Panc1 (cell line): ENCODE data around the gene ACVR1B. TPM values are rescaled to one million over a fixed set of nuclear protein-coding genes. Genes with fewer than 3 reads are reported as not detected.

Source experiments
- ATAC-seq: fragments of 200-7000 bp; cut with Tn5 transposase; 2 replicates; pipeline ENCODE4 v1.9.1; 2020; ENCODE audit warnings: mild to moderate bottlenecking, moderate library complexity
- BruUV-seq: library from RNA; stranded (reverse); fragments of 400-500 nt; replicated peaks from 2 replicates; lab custom pipeline; 2021; lab: Mats Ljungman, UMichigan
- CTCF ChIA-PET: fragments of 300-600 bp; sonication (Branson Sonifier 250); formaldehyde crosslinking; loops from one replicate; lab custom pipeline; 2022; ENCODE audit warnings: antibody characterized with exemption; lab: Charles Lee
- POLR2A ChIA-PET: fragments of 300-600 bp; sonication (Branson Sonifier 250); formaldehyde crosslinking; loops from one replicate; lab custom pipeline; 2022; ENCODE audit warnings: antibody characterized with exemption; lab: Charles Lee
- DNase-seq: peaks from one replicate; pipeline ENCODE4 v3.0.0-alpha.2; 2010; ENCODE audit warnings: low read depth, low spot score
- H3K27ac ChIP-seq: 2 replicates; pipeline ENCODE4 v1.5.1; 2011; ENCODE audit warnings: mild to moderate bottlenecking, low read length, inconsistent platforms
- H3K27me3 ChIP-seq: fragments of 200-500 bp; sonication (Bioruptor generic); 2 replicates; pipeline ENCODE4 v1.6.0; 2014; ENCODE audit warnings: low read length, inconsistent platforms; ENCODE audit not compliant: control insufficient read depth, insufficient read depth
- H3K36me3 ChIP-seq: fragments of 200-500 bp; sonication (Bioruptor generic); 2 replicates; pipeline ENCODE4 v1.5.1; 2014; ENCODE audit warnings: inconsistent platforms, mild to moderate bottlenecking, low read length, moderate library complexity; ENCODE audit not compliant: control insufficient read depth, insufficient read depth
- H3K4me1 ChIP-seq: 2 replicates; pipeline ENCODE4 v1.5.1; 2011; ENCODE audit warnings: inconsistent platforms, mild to moderate bottlenecking, low read length, moderate library complexity; ENCODE audit not compliant: control insufficient read depth, insufficient read depth
- H3K4me3 ChIP-seq, 2 experiments: 2 replicates each; pipeline ENCODE4 v1.5.1; 2011 to 2012; ENCODE audit warnings: low read depth in 2 of 2, low read length in 2 of 2, mild to moderate bottlenecking in 2 of 2, inconsistent platforms in 1 of 2, moderate library complexity in 1 of 2
- H3K9me3 ChIP-seq: fragments of 200-500 bp; sonication (Bioruptor generic); 2 replicates; pipeline ENCODE4 v1.5.1; 2014; ENCODE audit warnings: low read depth, mild to moderate bottlenecking, inconsistent platforms, low read length, moderate library complexity; ENCODE audit not compliant: control insufficient read depth, insufficient read depth
- CTCF ChIP-seq: fragments of 450-650 bp; IDR thresholded peaks from 2 replicates; pipeline ENCODE4 v1.5.1; 2017; ENCODE audit warnings: mild to moderate bottlenecking
- POLR2AphosphoS5 ChIP-seq: IDR thresholded peaks from 2 replicates; pipeline ENCODE4 v1.6.1; 2012; ENCODE audit warnings: mild to moderate bottlenecking, low read depth, low read length, moderate library complexity
- REST ChIP-seq, 2 experiments: IDR thresholded peaks; 2 replicates each; pipeline ENCODE4 v1.6.1; 2011 to 2012; ENCODE audit warnings: low read depth in 2 of 2, control low read depth in 1 of 2, low read length in 1 of 2, mild to moderate bottlenecking in 1 of 2, moderate library complexity in 1 of 2; ENCODE audit not compliant: insufficient read depth in 1 of 2
- SIN3A ChIP-seq: IDR thresholded peaks from 2 replicates; pipeline ENCODE4 v1.6.1; 2012; ENCODE audit warnings: low read depth, mild to moderate bottlenecking, low read length, moderate library complexity, borderline replicate concordance; ENCODE audit not compliant: insufficient read depth
- TCF7L2 ChIP-seq: IDR thresholded peaks from 2 replicates; pipeline ENCODE4 v1.6.1; 2011; ENCODE audit warnings: mild to moderate bottlenecking, low read depth, low read length, inconsistent platforms
- in situ Hi-C: cut with HindIII; loops from 2 replicates; pipeline ENCODE4 v1.10.0; 2016; ENCODE audit warnings: low sequenced_read_pairs, low pct_unique_long_range_greater_than_20kb
- intact Hi-C: fragments of 100-400 bp; cut with micrococcal nuclease; formaldehyde crosslinking; loops from one replicate; pipeline ENCODE4 v1.10.0; 2022; ENCODE audit not compliant: unreplicated experiment
- total RNA-seq: library from RNA; stranded (reverse); gene quantifications from one replicate; pipeline ENCODE4 v1.2.1, GENCODE V29; 2021; ENCODE audit not compliant: unreplicated experiment

The ACVR1B gene
- total RNA-seq, 1 experiment from 2014 or later, result 23.0 TPM

DNA sequence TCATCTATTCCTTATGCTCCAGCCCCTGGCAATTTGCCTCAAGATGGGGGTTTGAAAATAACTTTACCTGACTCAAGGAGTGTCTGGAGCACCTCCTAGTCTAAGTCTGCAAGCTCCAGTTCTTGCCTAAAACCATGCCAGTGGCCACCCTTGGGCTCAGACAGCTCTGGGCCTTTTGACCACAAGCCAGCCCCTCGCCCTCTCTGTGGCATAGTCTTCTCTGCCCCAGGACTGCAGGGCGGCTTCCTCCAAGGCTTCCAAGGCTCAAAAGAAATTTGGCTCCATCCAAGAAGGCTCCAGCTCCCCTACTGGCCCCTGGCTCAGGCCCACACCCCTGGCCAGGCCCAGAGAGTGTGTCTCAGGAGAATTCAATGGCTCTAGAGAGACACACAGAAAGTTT lies 29.4 kb upstream of the ACVR1B start:
- POLR2A ChIA-PET, result interaction anchor here (1.2 kb wide), 1 partner anchor 40 kb away, joined by 3 read pairs; no protein-coding TSS in a partner anchor
- intact Hi-C loops (no loop called here), in situ Hi-C loops (no loop called here)
- no peak overlapping the region for H3K4me3 ChIP-seq
- no peaks in the 10 kb centered on the region for H3K27me3 ChIP-seq
- H3K4me1 ChIP-seq, result no peaks in the 10 kb centered on the region
- CTCF ChIA-PET, result no interaction called here
- BruUV-seq, result no TSS peak
- TF ChIP-seq POLR2AphosphoS5, result no peak
- no peak for TF ChIP-seq CTCF
- no peak for TF ChIP-seq TCF7L2
- TF ChIP-seq REST (IDR thresholded peaks at IDR 0.05; ENCODE audit: insufficient read depth in 1 of 2, low read depth in 2 of 2, low read length in 1 of 2), result no peak
- TF ChIP-seq SIN3A, result no peak
- H3K36me3 ChIP-seq, result no peaks in the 10 kb centered on the region
- no peaks in the 10 kb centered on the region for H3K9me3 ChIP-seq
- H3K27ac ChIP-seq, result no peak overlapping the region
- no peak for ATAC-seq
- no peak for DNase-seq

- intact Hi-C loops, result no loop called here
- no peak overlapping the region for H3K27ac ChIP-seq
- no peaks in the 10 kb centered on the region for H3K9me3 ChIP-seq
- ChIA-PET POLR2A (interaction anchor here (0.6 kb wide), 1 partner anchor 80 kb away, joined by 23 read pairs; no protein-coding TSS in a partner anchor), CTCF (interaction anchor here (0.7 to 1.7 kb wide), 2 partner anchors 9 to 12 kb away, joined by 3 to 5 read pairs; no protein-coding TSS in a partner anchor)
- no peaks in the 10 kb centered on the region for H3K4me1 ChIP-seq
- H3K4me3 ChIP-seq, result no peak overlapping the region
- H3K27me3 ChIP-seq, result no peaks in the 10 kb centered on the region
- BruUV-seq, result no TSS peak
- H3K36me3 ChIP-seq, result no peaks in the 10 kb centered on the region
- in situ Hi-C loops, result no loop called here
- ATAC-seq (peak; percentile 24), DNase-seq (no peak)
- TF ChIP-seq SIN3A, result no peak
- TF ChIP-seq CTCF, result no peak
- no peak for TF ChIP-seq POLR2AphosphoS5
- no peak for TF ChIP-seq TCF7L2
- no peak for TF ChIP-seq REST (IDR thresholded peaks at IDR 0.05; ENCODE audit: insufficient read depth in 1 of 2, low read depth in 2 of 2, low read length in 1 of 2)
Observed at GRCh38 chr12:51922762-51923505, 28.6 kb upstream of the ACVR1B start.
